ENCODE results near the gene KCNG4. TPM values are rescaled to one million over a fixed set of nuclear protein-coding genes. Genes with fewer than 3 reads are reported as not detected.

The KCNG4 gene
- polyA plus RNA-seq, 6 donors from 2014 or later: not detected

DNA sequence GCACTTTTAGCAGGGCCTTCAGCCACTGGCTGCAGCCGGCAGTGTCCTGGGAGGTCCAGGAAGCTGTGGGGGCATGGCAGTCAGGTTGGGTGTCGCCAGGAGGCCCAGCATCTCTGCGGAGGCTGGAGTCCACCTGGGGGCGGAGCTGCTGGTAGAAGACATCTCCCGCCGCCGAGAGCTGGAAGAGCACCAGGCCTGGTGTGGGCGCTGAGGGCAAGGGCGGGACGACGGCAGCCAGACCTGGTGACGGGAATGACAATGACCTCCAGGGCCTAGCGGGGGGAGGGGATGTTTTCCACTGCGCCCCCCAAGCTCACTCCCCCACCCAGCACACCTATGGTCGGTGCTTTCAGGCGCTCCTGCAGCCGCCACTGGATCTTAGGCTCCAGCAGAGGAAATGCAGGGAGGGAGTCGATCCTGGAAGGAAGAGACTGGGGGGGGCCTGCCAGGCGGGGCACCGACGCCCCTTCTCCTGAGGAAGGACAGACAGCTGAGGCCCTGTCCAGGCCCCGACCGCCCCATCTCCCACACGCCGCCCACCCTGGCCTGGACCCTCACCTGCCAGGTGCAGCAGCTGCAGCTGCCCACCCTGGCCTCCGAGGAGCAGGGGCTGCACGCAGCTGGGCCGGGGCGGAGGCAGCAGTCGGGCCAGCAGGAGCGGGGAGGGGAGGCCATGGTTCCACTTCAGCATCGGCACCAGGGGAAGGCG lies 60.0 kb downstream of the KCNG4 start:
- Mint-ChIP-seq H3K4me1 (peaks cover 11 to 18% (median 17%) of the 10 kb centered on the region in 3 donors), H3K27ac (no peak overlapping the region), H3K4me3 (no peak overlapping the region), H3K27me3 (no peaks in the 10 kb centered on the region), H3K9me3 (no peaks in the 10 kb centered on the region), H3K36me3 (peaks cover 0 to 9% of the 10 kb centered on the region in 2 donors)
- ATAC-seq (ENCODE audit: low read depth in 2 of 2): no peak
- DNase-seq: no peak

DNA sequence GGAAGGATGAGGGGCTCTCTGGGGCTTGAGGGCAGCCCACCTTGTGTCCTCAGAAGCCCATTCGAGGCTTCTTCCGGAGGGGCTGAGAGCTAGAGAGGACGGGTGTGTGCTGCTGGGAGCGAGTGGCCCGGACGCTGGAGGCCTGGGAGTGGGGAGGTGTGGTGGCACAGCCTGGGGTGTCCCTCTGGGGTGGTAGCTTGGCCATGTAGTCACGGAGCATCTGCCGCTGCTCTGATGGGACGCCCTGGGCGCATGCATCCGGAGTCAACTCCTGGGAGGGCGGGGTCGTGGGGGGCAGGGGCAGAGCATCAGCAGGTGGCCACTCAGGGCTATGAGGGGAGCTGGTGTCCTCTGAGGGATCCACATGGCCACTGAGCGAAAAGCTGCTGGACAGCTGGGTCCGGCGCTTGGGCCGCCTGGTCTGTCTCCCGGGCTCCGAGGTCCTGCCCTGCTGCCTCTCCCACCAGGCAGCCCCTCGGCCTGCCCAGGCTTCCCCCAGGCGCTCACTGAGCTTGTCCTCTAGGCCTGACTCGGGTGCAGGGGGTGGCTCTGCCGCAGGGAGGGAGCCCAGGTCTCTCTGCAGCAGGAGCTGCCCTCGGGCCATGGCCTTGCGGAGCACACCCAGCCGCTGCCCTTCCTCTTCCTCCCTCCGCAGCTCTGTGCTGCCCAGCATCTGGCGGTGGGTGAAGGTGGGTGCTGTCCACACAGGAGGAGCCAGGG lies 60.8 kb downstream of the KCNG4 start:
- H3K9me3 Mint-ChIP-seq: no peaks in the 10 kb centered on the region
- peaks cover 6 to 11% (median 10%) of the 10 kb centered on the region in 3 donors for H3K4me1 Mint-ChIP-seq
- no peak overlapping the region for H3K4me3 Mint-ChIP-seq
- DNase-seq (no peak), ATAC-seq (ENCODE audit: low read depth in 2 of 2) (no peak)
- H3K27me3 Mint-ChIP-seq: no peaks in the 10 kb centered on the region
- H3K36me3 Mint-ChIP-seq: peaks cover 0 to 9% of the 10 kb centered on the region in 2 donors
- H3K27ac Mint-ChIP-seq: peak overlapping the region in 2 of 6 donors; percentile 15 to 56

- Mint-ChIP-seq H3K9me3 (no peaks in the 10 kb centered on the region), H3K27ac (peak overlapping the region in 1 of 6 donors; percentile 56), H3K36me3 (peaks cover 0 to 8% of the 10 kb centered on the region in 2 donors), H3K4me3 (no peak overlapping the region), H3K27me3 (no peaks in the 10 kb centered on the region), H3K4me1 (peaks cover 6 to 11% (median 8%) of the 10 kb centered on the region in 3 donors)
- no peak for ATAC-seq (ENCODE audit: low read depth in 2 of 2)
- no peak for DNase-seq
These were observed 61.6 kb downstream of the KCNG4 start for GRCh38 chr16:84178146-84178765.

GRCh38 chr16:84177741-84178073 lies 62.1 kb downstream of the KCNG4 start:
- peaks cover 0 to 2% of the 10 kb centered on the region in 2 donors for H3K36me3 Mint-ChIP-seq
- H3K4me3 Mint-ChIP-seq: no peak overlapping the region
- no peaks in the 10 kb centered on the region for H3K9me3 Mint-ChIP-seq
- peaks cover 6 to 11% (median 8%) of the 10 kb centered on the region in 3 donors for H3K4me1 Mint-ChIP-seq
- peak overlapping the region in 1 of 6 donors; percentile 77 for H3K27ac Mint-ChIP-seq
- DNase-seq (no peak), ATAC-seq (ENCODE audit: low read depth in 2 of 2) (no peak)
- peaks cover 0 to 4% (median 0%) of the 10 kb centered on the region in 3 donors for H3K27me3 Mint-ChIP-seq

GRCh38 chr16:84176192-84177053 lies 63.4 kb downstream of the KCNG4 start:
- Mint-ChIP-seq H3K36me3 (no peaks in the 10 kb centered on the region), H3K4me1 (peaks cover 6 to 11% (median 8%) of the 10 kb centered on the region in 3 donors), H3K27me3 (peaks cover 0 to 6% (median 0%) of the 10 kb centered on the region in 3 donors), H3K4me3 (no peak overlapping the region), H3K9me3 (no peaks in the 10 kb centered on the region), H3K27ac (peak overlapping the region in 1 of 6 donors; percentile 58)
- DNase-seq (no peak), ATAC-seq (ENCODE audit: low read depth in 2 of 2) (no peak)

DNA sequence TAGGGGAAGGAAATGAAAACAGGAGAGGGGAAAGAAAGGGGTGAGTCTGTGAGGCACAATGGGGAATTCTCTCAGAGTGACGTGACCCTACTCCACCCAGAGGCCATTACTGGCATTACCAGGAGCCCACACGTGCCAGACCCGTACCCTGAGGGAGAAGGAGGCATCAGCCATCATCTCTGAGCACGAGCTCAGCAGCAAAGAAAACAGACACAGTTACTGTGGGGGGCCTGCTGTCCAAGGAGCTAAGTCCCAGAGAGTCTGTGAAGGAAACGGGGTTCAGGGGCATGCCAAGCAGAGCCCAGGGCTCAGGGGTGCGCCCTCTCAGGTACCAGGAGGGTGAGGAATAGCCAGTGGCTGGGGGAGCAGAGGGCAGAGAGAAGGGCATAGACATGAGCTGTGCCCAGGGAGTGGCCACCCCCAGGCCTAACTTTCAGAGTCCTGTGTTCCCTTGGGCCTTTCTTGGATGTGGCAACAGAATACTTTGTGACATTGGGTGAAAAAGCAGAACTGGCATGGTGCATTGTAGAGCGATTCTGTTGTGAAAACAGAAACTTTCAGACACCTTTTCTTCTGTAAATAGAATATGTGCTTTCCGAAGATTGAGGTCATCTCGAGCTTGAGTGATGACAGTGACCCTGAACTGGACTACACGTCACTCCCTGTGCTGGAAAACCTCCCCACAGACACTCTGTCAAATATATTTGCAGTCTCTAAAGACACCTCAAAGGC lies 64.3 kb downstream of the KCNG4 start:
- Mint-ChIP-seq H3K4me1 (peaks cover 6 to 11% (median 8%) of the 10 kb centered on the region in 3 donors), H3K36me3 (no peaks in the 10 kb centered on the region), H3K4me3 (no peak overlapping the region), H3K9me3 (no peaks in the 10 kb centered on the region), H3K27me3 (peaks cover 0 to 6% (median 0%) of the 10 kb centered on the region in 3 donors), H3K27ac (peak overlapping the region in 2 of 6 donors; percentile 25 to 58)
- DNase-seq (peak; percentile 31), ATAC-seq (ENCODE audit: low read depth in 2 of 2) (peak; percentile 94 to 98)

DNA sequence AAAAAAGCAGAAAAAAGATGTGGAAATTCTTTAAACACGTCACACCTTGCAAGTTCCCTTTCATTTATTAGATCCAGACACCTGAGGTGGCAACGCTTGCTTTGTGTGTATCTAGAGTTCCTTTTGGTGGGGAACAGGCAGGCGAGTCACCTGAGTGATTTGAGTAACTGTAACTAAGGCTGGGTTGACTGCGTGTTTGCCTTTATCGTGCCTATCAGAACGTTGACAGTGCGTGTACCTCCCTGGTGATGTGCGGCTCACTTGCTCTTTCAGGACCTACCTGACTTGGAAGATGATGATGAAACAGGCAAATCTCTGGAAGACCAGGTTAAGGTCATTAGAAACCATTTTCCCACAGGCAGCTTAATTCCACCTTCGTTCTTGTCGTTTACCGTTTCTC lies 65.4 kb downstream of the KCNG4 start:
- Mint-ChIP-seq H3K4me1 (peaks cover 6 to 11% (median 8%) of the 10 kb centered on the region in 3 donors), H3K27me3 (peaks cover 5 to 12% (median 10%) of the 10 kb centered on the region in 3 donors), H3K9me3 (no peaks in the 10 kb centered on the region), H3K27ac (peak overlapping the region in 1 of 6 donors; percentile 18), H3K36me3 (no peaks in the 10 kb centered on the region), H3K4me3 (no peak overlapping the region)
- ATAC-seq (ENCODE audit: low read depth in 2 of 2) (no peak), DNase-seq (no peak)

- H3K27ac Mint-ChIP-seq: no peak overlapping the region
- H3K4me1 Mint-ChIP-seq: no peaks in the 10 kb centered on the region
- H3K27me3 Mint-ChIP-seq: peaks cover 9 to 27% (median 27%) of the 10 kb centered on the region in 3 donors
- no peaks in the 10 kb centered on the region for H3K36me3 Mint-ChIP-seq
- ATAC-seq (ENCODE audit: low read depth in 2 of 2) (no peak), DNase-seq (no peak)
- no peaks in the 10 kb centered on the region for H3K9me3 Mint-ChIP-seq
- H3K4me3 Mint-ChIP-seq: no peak overlapping the region
These were observed 70.0 kb downstream of the KCNG4 start for GRCh38 chr16:84169765-84170310.

Other genes starting within 250 kb of the KCNG4 start
- not detected for gene SLC38A8, start 197.2 kb downstream of the KCNG4 start, polyA plus RNA-seq (ENCODE audit: low read depth in 6 of 6)
- 10 to 100 TPM; 37.6 to 56.5 (median 48.8) TPM for gene MBTPS1, start 123.1 kb downstream of the KCNG4 start, polyA plus RNA-seq (ENCODE audit: low read depth in 6 of 6)
- 10 to 100 TPM in 5 of 6 donors, 1 to 10 TPM in 1; 3.5 to 15.5 (median 13.7) TPM for gene HSDL1, start 94.8 kb downstream of the KCNG4 start, polyA plus RNA-seq (ENCODE audit: low read depth in 6 of 6)
- gene DNAAF1, start 94.7 kb downstream of the KCNG4 start, polyA plus RNA-seq (ENCODE audit: low read depth in 6 of 6): under 1 TPM in 1 of 6 donors, not detected in 5; 0.43 TPM
- gene TAF1C, start 53.0 kb downstream of the KCNG4 start, polyA plus RNA-seq (ENCODE audit: low read depth in 6 of 6): 10 to 100 TPM in 1 of 6 donors, 1 to 10 TPM in 5; 4.8 to 11.6 (median 7.3) TPM
- gene ADAD2, start 48.9 kb downstream of the KCNG4 start, polyA plus RNA-seq (ENCODE audit: low read depth in 6 of 6): under 1 TPM in 1 of 6 donors, not detected in 5; 0.17 TPM
- gene WFDC1, start 54.9 kb upstream of the KCNG4 start, polyA plus RNA-seq (ENCODE audit: low read depth in 6 of 6): not detected
- not detected for gene ATP2C2, start 128.5 kb upstream of the KCNG4 start, polyA plus RNA-seq (ENCODE audit: low read depth in 6 of 6)

Measured in naive B cell (primary cell).